ENCODE data around the gene FGR. TPM values are rescaled to one million over a fixed set of nuclear protein-coding genes. Genes with fewer than 3 reads are reported as not detected.

The FGR gene
- total and polyA plus RNA-seq, 11 donors = 1.1 to 25.9 (median 3.3) TPM

DNA sequence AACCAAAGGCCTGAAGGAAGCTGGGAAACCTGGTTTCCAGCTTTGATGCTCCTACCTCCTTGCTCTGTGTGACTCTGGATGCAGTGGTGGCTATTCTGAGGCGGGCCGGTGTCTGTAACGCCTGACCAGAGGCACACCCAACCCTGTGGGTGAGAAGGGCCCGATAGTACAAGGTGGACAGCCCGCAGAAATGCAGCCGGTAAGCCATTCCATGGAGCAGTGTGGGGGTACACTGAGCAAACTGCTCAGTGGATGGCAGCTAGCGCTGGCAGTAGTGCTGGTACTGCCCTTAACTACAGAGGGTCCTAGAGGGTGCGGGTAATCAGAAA, 67.0 kb downstream of the FGR start:
- no peak for DNase-seq
- 55 to 72% (median 69%) methylated on average over 5 to 8 of the region's 8 CpGs for WGBS, 4 donors

DNA sequence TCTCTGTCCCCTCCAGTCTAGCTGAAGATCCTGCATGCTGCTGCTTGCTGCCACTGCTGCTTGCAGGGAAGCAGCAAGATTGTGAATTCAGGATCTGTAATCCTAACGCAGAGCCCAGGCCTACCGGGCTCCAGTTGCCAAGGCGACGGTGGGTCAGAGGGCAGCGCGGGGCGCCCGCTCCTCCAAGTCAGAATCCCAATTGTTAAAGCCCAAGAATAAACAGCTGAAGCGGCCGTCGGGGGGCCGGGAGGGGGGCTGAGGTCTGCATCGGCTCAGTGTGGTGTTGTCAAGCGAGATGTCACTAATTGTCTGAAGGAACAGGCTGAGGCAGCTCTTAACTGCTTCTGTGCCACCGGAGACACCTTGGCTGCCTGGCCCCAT, 67.8 kb downstream of the FGR start:
- ATAC-seq (no peak), DNase-seq (no peak)
- Histone ChIP-seq H3K27me3 (no peaks in the 10 kb centered on the region), H3K9me3 (no peaks in the 10 kb centered on the region), H3K4me1 (peaks cover 32 to 100% (median 95%) of the 10 kb centered on the region in 12 donors), H3K4me3 (no peak overlapping the region), H3K27ac (peak overlapping the region in 11 of 12 donors; percentile 40 to 99 (median 94)), H3K36me3 (no peaks in the 10 kb centered on the region)
- WGBS, 4 donors = 56 to 67% (median 58%) methylated on average over 10 to 15 of the region's 15 CpGs
- TF ChIP-seq, protein P1, sequence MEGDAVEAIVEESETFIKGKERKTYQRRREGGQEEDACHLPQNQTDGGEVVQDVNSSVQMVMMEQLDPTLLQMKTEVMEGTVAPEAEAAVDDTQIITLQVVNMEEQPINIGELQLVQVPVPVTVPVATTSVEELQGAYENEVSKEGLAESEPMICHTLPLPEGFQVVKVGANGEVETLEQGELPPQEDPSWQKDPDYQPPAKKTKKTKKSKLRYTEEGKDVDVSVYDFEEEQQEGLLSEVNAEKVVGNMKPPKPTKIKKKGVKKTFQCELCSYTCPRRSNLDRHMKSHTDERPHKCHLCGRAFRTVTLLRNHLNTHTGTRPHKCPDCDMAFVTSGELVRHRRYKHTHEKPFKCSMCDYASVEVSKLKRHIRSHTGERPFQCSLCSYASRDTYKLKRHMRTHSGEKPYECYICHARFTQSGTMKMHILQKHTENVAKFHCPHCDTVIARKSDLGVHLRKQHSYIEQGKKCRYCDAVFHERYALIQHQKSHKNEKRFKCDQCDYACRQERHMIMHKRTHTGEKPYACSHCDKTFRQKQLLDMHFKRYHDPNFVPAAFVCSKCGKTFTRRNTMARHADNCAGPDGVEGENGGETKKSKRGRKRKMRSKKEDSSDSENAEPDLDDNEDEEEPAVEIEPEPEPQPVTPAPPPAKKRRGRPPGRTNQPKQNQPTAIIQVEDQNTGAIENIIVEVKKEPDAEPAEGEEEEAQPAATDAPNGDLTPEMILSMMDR (IDR thresholded peaks at IDR 0.05) = no peak
- TF ChIP-seq POLR2A (IDR thresholded peaks at IDR 0.05) = no peak
- intact Hi-C loops (cut with DNase I) = loop anchor here in 1 of 10 donors (5.0 kb wide), 1 partner anchor 40 kb away; no protein-coding TSS in a partner anchor

More for the DNA sequence above, 67.0 kb downstream of the FGR start:
- peak overlapping the region in 11 of 12 donors; percentile 24 to 99 (median 94) for H3K27ac ChIP-seq
- ATAC-seq = no peak
- H3K36me3 ChIP-seq = no peaks in the 10 kb centered on the region
- H3K4me3 ChIP-seq = peak overlapping the region in 8 of 12 donors; percentile 35 to 50 (median 42)
- no peaks in the 10 kb centered on the region for H3K9me3 ChIP-seq
- no peak for TF ChIP-seq POLR2A (IDR thresholded peaks at IDR 0.05)
- TF ChIP-seq, protein P1 (IDR thresholded peaks at IDR 0.05) = no peak
- intact Hi-C loops (cut with DNase I) = loop anchor here in 2 of 10 donors (2.0 to 5.0 kb wide), 2 partner anchors 35 to 41 kb away; no protein-coding TSS in a partner anchor
- H3K27me3 ChIP-seq = no peaks in the 10 kb centered on the region
- peaks cover 34 to 100% (median 95%) of the 10 kb centered on the region in 12 donors for H3K4me1 ChIP-seq

DNA sequence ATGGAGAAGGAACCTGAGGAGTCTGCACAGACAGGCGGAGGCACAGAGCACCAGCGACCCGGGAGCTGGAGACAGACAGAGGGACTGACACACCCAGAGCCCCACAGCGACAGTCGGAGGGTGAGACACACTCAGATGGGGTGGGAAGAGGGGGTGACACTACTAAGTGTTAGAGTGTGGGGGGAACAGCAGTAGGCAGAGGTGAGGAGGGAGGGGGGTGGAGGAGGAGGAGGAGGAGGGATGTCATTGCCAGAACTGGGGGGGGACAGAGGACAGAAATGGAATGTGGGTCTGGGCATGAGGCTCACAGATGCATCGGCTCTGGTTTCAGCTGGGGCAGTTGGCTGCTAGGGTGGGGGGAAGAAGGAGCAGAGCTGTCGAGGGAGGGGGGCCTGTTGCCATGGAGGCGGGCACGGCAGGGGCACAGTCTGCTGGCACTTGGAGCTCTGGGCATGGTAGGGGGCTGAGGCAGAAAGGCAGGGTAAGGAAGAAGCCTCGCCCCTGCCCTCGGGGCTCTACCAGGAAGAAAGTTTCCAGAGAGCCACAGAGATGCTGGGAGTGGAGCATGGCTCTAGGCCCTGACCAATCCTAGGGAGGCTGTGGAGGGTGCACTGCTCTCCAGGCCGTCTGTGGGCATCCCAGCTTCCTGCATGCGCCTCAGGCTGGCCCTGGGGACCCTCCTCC, 68.4 kb downstream of the FGR start:
- TF ChIP-seq, protein P1 (IDR thresholded peaks at IDR 0.05) = no peak
- no peak for TF ChIP-seq POLR2A (IDR thresholded peaks at IDR 0.05)
- H3K4me3 ChIP-seq = no peak overlapping the region
- H3K27me3 ChIP-seq = no peaks in the 10 kb centered on the region
- DNase-seq (no peak), ATAC-seq (no peak)
- no peaks in the 10 kb centered on the region for H3K9me3 ChIP-seq
- intact Hi-C loops (cut with DNase I) = loop anchor here in 1 of 10 donors (5.0 kb wide), 1 partner anchor 39 kb away; no protein-coding TSS in a partner anchor
- 40 to 52% (median 45%) methylated on average over 10 to 13 of the region's 13 CpGs for WGBS, 4 donors
- H3K27ac ChIP-seq = peak overlapping the region in 11 of 12 donors; percentile 82 to 99 (median 94)
- H3K4me1 ChIP-seq = peaks cover 29 to 100% (median 95%) of the 10 kb centered on the region in 12 donors
- no peaks in the 10 kb centered on the region for H3K36me3 ChIP-seq

Measured in heart left ventricle (tissue), 16 donors.